Activated CD8-positive, alpha-beta T cell treated with anti-CD3 and anti-CD28 coated beads, Interleukin-2, amount 10 ng/mL, durations not matched to agents 7 days and 5 days (primary cell): ENCODE results near the gene MAGI2. TPM values are rescaled to one million over a fixed set of nuclear protein-coding genes. Genes with fewer than 3 reads are reported as not detected.
"Not testable (repeated sequence)": the region's sequence is repeated elsewhere in the genome, so short reads cannot be mapped to it uniquely, and the experiment has no call there.

Experiments used
- ATAC-seq: fragments of 150-1000 bp; cut with Tn5 transposase; one replicate; pipeline ENCODE4 v1.10.0; 2021; ENCODE audit warnings: moderate library complexity
- CTCF ChIA-PET: fragments of 350-600 bp; sonication (Branson Sonifier 250); formaldehyde crosslinking; loops from one replicate; lab custom pipeline; 2021; ENCODE audit warnings: antibody characterized with exemption; lab: Charles Lee
- POLR2A ChIA-PET: fragments of 350-600 bp; sonication (Branson Sonifier 250); formaldehyde crosslinking; loops from one replicate; lab custom pipeline; 2021; ENCODE audit warnings: antibody characterized with exemption; lab: Charles Lee
- DNase-seq: peaks from one replicate; pipeline ENCODE4 v3.0.0-alpha.2; 2020
- H3K27ac Mint-ChIP-seq: one replicate; pipeline ENCODE4 v1.8.0; 2021; ENCODE audit warnings: mild to moderate bottlenecking, mixed read lengths
- H3K27me3 Mint-ChIP-seq: one replicate; pipeline ENCODE4 v1.8.0; 2021; ENCODE audit warnings: low read depth, mixed read lengths
- H3K36me3 Mint-ChIP-seq: one replicate; pipeline ENCODE4 v1.8.0; 2021; ENCODE audit warnings: low read depth, mixed read lengths
- H3K4me1 Mint-ChIP-seq: one replicate; pipeline ENCODE4 v1.8.0; 2021; ENCODE audit warnings: low read depth, mixed read lengths
- H3K4me3 Mint-ChIP-seq: one replicate; pipeline ENCODE4 v1.8.0; 2021; ENCODE audit warnings: mild to moderate bottlenecking, mixed read lengths
- H3K9me3 Mint-ChIP-seq: one replicate; pipeline ENCODE4 v1.8.0; 2022; ENCODE audit warnings: mixed read lengths; ENCODE audit not compliant: insufficient read depth
- total RNA-seq, 2 experiments: library from RNA; stranded (reverse); gene quantifications; one replicate each; pipeline ENCODE4 v1.2.3, GENCODE V29; 2021

Gene MAGI2
- total RNA-seq, 2 experiments from 2014 or later, result 0.05 TPM; not detected in 1

- DNase-seq (no peak), ATAC-seq (no peak)
- ChIA-PET POLR2A (no interaction called here), CTCF (no interaction called here)
- no peak overlapping the region for H3K27ac Mint-ChIP-seq
- H3K36me3 Mint-ChIP-seq, result no peaks in the 10 kb centered on the region
- H3K4me3 Mint-ChIP-seq, result no peak overlapping the region
- no peaks in the 10 kb centered on the region for H3K4me1 Mint-ChIP-seq
- no peaks in the 10 kb centered on the region for H3K9me3 Mint-ChIP-seq
- no peaks in the 10 kb centered on the region for H3K27me3 Mint-ChIP-seq
Observed at GRCh38 chr7:78260826-78261225, 1192.6 kb downstream of the MAGI2 start.

- Mint-ChIP-seq H3K9me3 (no peaks in the 10 kb centered on the region), H3K36me3 (no peaks in the 10 kb centered on the region), H3K27ac (no peak overlapping the region), H3K4me3 (no peak overlapping the region), H3K27me3 (no peaks in the 10 kb centered on the region), H3K4me1 (no peaks in the 10 kb centered on the region)
- ChIA-PET CTCF (no interaction called here), POLR2A (no interaction called here)
- no peak for DNase-seq
- no peak for ATAC-seq
Observed at GRCh38 chr7:78254726-78255055, 1198.8 kb downstream of the MAGI2 start.

GRCh38 chr7:78253850-78254725, 1199.4 kb downstream of the MAGI2 start:
- no peaks in the 10 kb centered on the region for H3K4me1 Mint-ChIP-seq
- H3K4me3 Mint-ChIP-seq, result no peak overlapping the region
- ChIA-PET CTCF (no interaction called here), POLR2A (no interaction called here)
- DNase-seq (no peak), ATAC-seq (no peak)
- no peaks in the 10 kb centered on the region for H3K27me3 Mint-ChIP-seq
- no peak overlapping the region for H3K27ac Mint-ChIP-seq
- no peaks in the 10 kb centered on the region for H3K36me3 Mint-ChIP-seq
- no peaks in the 10 kb centered on the region for H3K9me3 Mint-ChIP-seq

- H3K9me3 Mint-ChIP-seq, result peaks cover 7% of the 10 kb centered on the region
- POLR2A ChIA-PET, result no interaction called here
- DNase-seq (no peak), ATAC-seq (no peak)
- CTCF ChIA-PET, result no interaction called here
- H3K4me3 Mint-ChIP-seq, result no peak overlapping the region
- no peaks in the 10 kb centered on the region for H3K27me3 Mint-ChIP-seq
- H3K4me1 Mint-ChIP-seq, result no peaks in the 10 kb centered on the region
- H3K36me3 Mint-ChIP-seq, result no peaks in the 10 kb centered on the region
- H3K27ac Mint-ChIP-seq, result no peak overlapping the region
Observed at GRCh38 chr7:78248867-78249266, 1204.6 kb downstream of the MAGI2 start.

- Mint-ChIP-seq H3K4me1 (no peaks in the 10 kb centered on the region), H3K27ac (no peak overlapping the region), H3K9me3 (peaks cover 7% of the 10 kb centered on the region), H3K27me3 (no peaks in the 10 kb centered on the region), H3K36me3 (no peaks in the 10 kb centered on the region), H3K4me3 (no peak overlapping the region)
- DNase-seq (no peak), ATAC-seq (no peak)
- POLR2A ChIA-PET, result no interaction called here
- CTCF ChIA-PET, result no interaction called here
Observed at GRCh38 chr7:78247910-78248689, 1205.4 kb downstream of the MAGI2 start.

GRCh38 chr7:78240179-78240578, 1213.3 kb downstream of the MAGI2 start:
- ATAC-seq, DNase-seq, POLR2A ChIA-PET, H3K36me3 Mint-ChIP-seq, CTCF ChIA-PET, H3K9me3 Mint-ChIP-seq, H3K4me3 Mint-ChIP-seq, H3K27ac Mint-ChIP-seq, H3K4me1 Mint-ChIP-seq, H3K27me3 Mint-ChIP-seq: not testable (repeated sequence)

GRCh38 chr7:78234634-78235033, 1218.8 kb downstream of the MAGI2 start:
- no peak for ATAC-seq
- ChIA-PET POLR2A (no interaction called here), CTCF (no interaction called here)
- Mint-ChIP-seq H3K27me3 (no peaks in the 10 kb centered on the region), H3K4me1 (no peaks in the 10 kb centered on the region), H3K9me3 (peaks cover 3% of the 10 kb centered on the region), H3K4me3 (no peak overlapping the region), H3K36me3 (no peaks in the 10 kb centered on the region), H3K27ac (no peak overlapping the region)
- no peak for DNase-seq

GRCh38 chr7:78232806-78233205, 1220.7 kb downstream of the MAGI2 start:
- Mint-ChIP-seq H3K27me3 (no peaks in the 10 kb centered on the region), H3K9me3 (no peaks in the 10 kb centered on the region), H3K4me1 (no peaks in the 10 kb centered on the region), H3K4me3 (no peak overlapping the region), H3K36me3 (no peaks in the 10 kb centered on the region), H3K27ac (no peak overlapping the region)
- ATAC-seq (no peak), DNase-seq (no peak)
- CTCF ChIA-PET, result no interaction called here
- POLR2A ChIA-PET, result no interaction called here

- ChIA-PET CTCF (no interaction called here), POLR2A (no interaction called here)
- Mint-ChIP-seq H3K9me3 (no peaks in the 10 kb centered on the region), H3K4me3 (no peak overlapping the region), H3K36me3 (no peaks in the 10 kb centered on the region), H3K27ac (no peak overlapping the region), H3K27me3 (no peaks in the 10 kb centered on the region), H3K4me1 (no peaks in the 10 kb centered on the region)
- ATAC-seq (no peak), DNase-seq (peak; percentile 27)
Observed at GRCh38 chr7:78226059-78226719, 1227.3 kb downstream of the MAGI2 start.

- Mint-ChIP-seq H3K27me3 (no peaks in the 10 kb centered on the region), H3K4me1 (no peaks in the 10 kb centered on the region), H3K27ac (no peak overlapping the region), H3K4me3 (no peak overlapping the region), H3K9me3 (no peaks in the 10 kb centered on the region), H3K36me3 (no peaks in the 10 kb centered on the region)
- ATAC-seq (no peak), DNase-seq (no peak)
- CTCF ChIA-PET, result no interaction called here
- POLR2A ChIA-PET, result no interaction called here
Observed at GRCh38 chr7:78225534-78225933, 1227.9 kb downstream of the MAGI2 start.

- no peak for DNase-seq
- no peak overlapping the region for H3K4me3 Mint-ChIP-seq
- H3K9me3 Mint-ChIP-seq, result no peaks in the 10 kb centered on the region
- no peaks in the 10 kb centered on the region for H3K4me1 Mint-ChIP-seq
- H3K27me3 Mint-ChIP-seq, result no peaks in the 10 kb centered on the region
- POLR2A ChIA-PET, result no interaction called here
- no peak overlapping the region for H3K27ac Mint-ChIP-seq
- H3K36me3 Mint-ChIP-seq, result no peaks in the 10 kb centered on the region
- no peak for ATAC-seq
- CTCF ChIA-PET, result no interaction called here
Observed at GRCh38 chr7:78224923-78225322, 1228.5 kb downstream of the MAGI2 start.

- H3K9me3 Mint-ChIP-seq, result no peaks in the 10 kb centered on the region
- ChIA-PET CTCF (no interaction called here), POLR2A (no interaction called here)
- no peaks in the 10 kb centered on the region for H3K27me3 Mint-ChIP-seq
- H3K4me3 Mint-ChIP-seq, result no peak overlapping the region
- no peak overlapping the region for H3K27ac Mint-ChIP-seq
- DNase-seq, result no peak
- ATAC-seq, result no peak
- H3K4me1 Mint-ChIP-seq, result no peaks in the 10 kb centered on the region
- no peaks in the 10 kb centered on the region for H3K36me3 Mint-ChIP-seq
Observed at GRCh38 chr7:78223598-78223997, 1229.9 kb downstream of the MAGI2 start.
